Neural progenitor cell (in vitro differentiated cells): ENCODE data around the gene ADSS1. TPM values are rescaled to one million over a fixed set of nuclear protein-coding genes. Genes with fewer than 3 reads are reported as not detected.
A peak's percentile ranks its signal among the peaks of the same experiment; 100 is the strongest.

Source experiments
- DNase-seq: peaks from one replicate; pipeline ENCODE4 v3.0.0-alpha.2; 2016; ENCODE audit warnings: low spot score
- H2AFZ ChIP-seq: fragments of 200-600 bp; sonication (generic); replicated peaks from 2 replicates; pipeline ENCODE4 v1.6.1; 2016; ENCODE audit warnings: antibody characterized with exemption
- H3F3A ChIP-seq: fragments of 200-600 bp; sonication (generic); 2 replicates; pipeline ENCODE4 v1.6.1; 2016; ENCODE audit warnings: antibody characterized with exemption, low read depth
- H3K27ac ChIP-seq: fragments of 200-600 bp; sonication (generic); 2 replicates; pipeline ENCODE4 v1.5.1; 2016; ENCODE audit warnings: mild to moderate bottlenecking
- H3K27me3 ChIP-seq: fragments of 200-600 bp; sonication (generic); 2 replicates; pipeline ENCODE4 v1.6.1; 2016; ENCODE audit warnings: mild to moderate bottlenecking, moderate library complexity
- H3K36me3 ChIP-seq: fragments of 200-600 bp; sonication (generic); 2 replicates; pipeline ENCODE4 v1.5.1; 2016
- H3K4me1 ChIP-seq: fragments of 200-600 bp; sonication (generic); 2 replicates; pipeline ENCODE4 v1.6.1; 2016; ENCODE audit warnings: mixed run types
- H3K4me2 ChIP-seq: fragments of 200-600 bp; sonication (generic); 2 replicates; pipeline ENCODE4 v1.6.1; 2016
- H3K4me3 ChIP-seq: fragments of 200-600 bp; sonication (generic); 2 replicates; pipeline ENCODE4 v1.5.1; 2016
- H3K79me2 ChIP-seq: fragments of 200-600 bp; sonication (generic); 2 replicates; pipeline ENCODE4 v1.6.1; 2016; ENCODE audit warnings: low read depth
- H3K9ac ChIP-seq: fragments of 200-600 bp; sonication (generic); 2 replicates; pipeline ENCODE4 v1.6.1; 2016
- H3K9me3 ChIP-seq: fragments of 200-600 bp; sonication (generic); 2 replicates; pipeline ENCODE4 v1.5.1; 2016; ENCODE audit warnings: low read depth
- H4K20me1 ChIP-seq: fragments of 200-600 bp; sonication (generic); 2 replicates; pipeline ENCODE4 v1.6.1; 2016; ENCODE audit warnings: low read depth
- H3K27ac Mint-ChIP-seq: 3 replicates; pipeline ENCODE4 v1.8.0; 2021; ENCODE audit warnings: mixed read lengths
- H3K27me3 Mint-ChIP-seq: 2 replicates; pipeline ENCODE4 v1.8.0; 2022; ENCODE audit warnings: low read depth, mild to moderate bottlenecking, inconsistent platforms, moderate library complexity, mixed read lengths; ENCODE audit not compliant: insufficient read depth
- H3K36me3 Mint-ChIP-seq: 3 replicates; pipeline ENCODE4 v1.8.0; 2021; ENCODE audit warnings: mixed read lengths
- H3K4me1 Mint-ChIP-seq: 3 replicates; pipeline ENCODE4 v1.8.0; 2021; ENCODE audit warnings: mixed read lengths
- H3K4me3 Mint-ChIP-seq: 3 replicates; pipeline ENCODE4 v1.8.0; 2021; ENCODE audit warnings: mild to moderate bottlenecking, moderate library complexity, mixed read lengths
- H3K9me3 Mint-ChIP-seq: 3 replicates; pipeline ENCODE4 v1.8.0; 2020; ENCODE audit warnings: mixed read lengths
- EZH2 ChIP-seq: fragments of 200-600 bp; sonication (generic); IDR thresholded peaks from 2 replicates; pipeline ENCODE4 v1.6.1; 2017; ENCODE audit warnings: antibody characterized with exemption, mild to moderate bottlenecking, moderate library complexity
- EZH2phosphoT487 ChIP-seq: fragments of 200-600 bp; sonication (generic); IDR thresholded peaks from 2 replicates; pipeline ENCODE4 v1.6.1; 2017; ENCODE audit warnings: antibody characterized with exemption
- total RNA-seq: library from RNA; depleted of rRNA; stranded (reverse); fragments of >200 nt; gene quantifications from 2 replicates; pipeline ENCODE4 v1.2.3, GENCODE V29; 2015; ENCODE audit warnings: low replicate concordance
- TF ChIP-seq, protein P1 (sequence below): fragments of 200-600 bp; sonication (generic); IDR thresholded peaks from 2 replicates; pipeline ENCODE4 v1.5.1; 2017; ENCODE audit warnings: antibody characterized with exemption, mild to moderate bottlenecking

ADSS1 gene
- total RNA-seq, 1 donor from 2014 or later, result 26.4 TPM

DNA sequence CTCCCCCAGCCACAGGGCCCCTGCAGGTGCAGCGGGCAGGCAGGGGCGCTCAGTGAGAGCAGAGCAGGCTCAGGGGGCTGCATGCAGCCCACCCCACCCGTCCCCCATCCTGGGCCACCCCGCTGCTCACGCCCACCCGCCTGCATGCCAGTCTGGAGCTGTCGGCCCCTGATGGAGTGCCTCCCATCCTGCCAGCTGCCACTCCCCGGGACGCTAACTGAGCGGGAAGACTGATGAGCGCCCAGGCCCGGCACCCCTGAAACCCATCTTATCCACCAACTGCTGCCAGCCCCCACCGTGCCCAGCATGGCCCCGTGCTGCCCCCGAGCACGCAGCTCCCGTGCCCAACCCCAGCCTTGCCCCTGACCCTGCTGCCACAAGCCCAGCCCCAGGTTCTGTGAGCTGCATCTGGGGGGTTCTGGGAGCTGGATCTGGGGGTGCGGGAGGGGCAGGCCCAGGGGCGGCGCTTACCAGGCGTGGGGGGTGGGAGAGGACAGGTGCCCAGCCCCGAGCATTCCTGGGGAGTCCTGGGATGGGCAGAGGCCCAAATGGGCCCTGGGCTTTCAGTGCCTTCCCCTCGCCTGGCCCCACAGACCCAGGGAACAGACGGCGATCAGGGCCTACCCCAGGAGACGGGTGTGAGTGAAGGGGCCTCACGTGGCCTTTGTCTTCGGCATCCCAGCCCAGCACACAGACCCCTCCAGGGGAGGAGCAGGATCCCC, 58.2 kb downstream of the ADSS1 start:
- Histone ChIP-seq H3K27ac (no peak overlapping the region), H2AFZ (no peak overlapping the region), H3F3A (no peaks in the 10 kb centered on the region), H3K4me1 (no peaks in the 10 kb centered on the region), H3K36me3 (no peaks in the 10 kb centered on the region), H3K79me2 (no peaks in the 10 kb centered on the region), H4K20me1 (peaks cover 39% of the 10 kb centered on the region), H3K9ac (no peak overlapping the region), H3K4me3 (no peak overlapping the region), H3K9me3 (no peaks in the 10 kb centered on the region), H3K4me2 (no peak overlapping the region), H3K27me3 (no peaks in the 10 kb centered on the region)
- TF ChIP-seq EZH2phosphoT487 (no peak), EZH2 (no peak)
- TF ChIP-seq, protein P1, sequence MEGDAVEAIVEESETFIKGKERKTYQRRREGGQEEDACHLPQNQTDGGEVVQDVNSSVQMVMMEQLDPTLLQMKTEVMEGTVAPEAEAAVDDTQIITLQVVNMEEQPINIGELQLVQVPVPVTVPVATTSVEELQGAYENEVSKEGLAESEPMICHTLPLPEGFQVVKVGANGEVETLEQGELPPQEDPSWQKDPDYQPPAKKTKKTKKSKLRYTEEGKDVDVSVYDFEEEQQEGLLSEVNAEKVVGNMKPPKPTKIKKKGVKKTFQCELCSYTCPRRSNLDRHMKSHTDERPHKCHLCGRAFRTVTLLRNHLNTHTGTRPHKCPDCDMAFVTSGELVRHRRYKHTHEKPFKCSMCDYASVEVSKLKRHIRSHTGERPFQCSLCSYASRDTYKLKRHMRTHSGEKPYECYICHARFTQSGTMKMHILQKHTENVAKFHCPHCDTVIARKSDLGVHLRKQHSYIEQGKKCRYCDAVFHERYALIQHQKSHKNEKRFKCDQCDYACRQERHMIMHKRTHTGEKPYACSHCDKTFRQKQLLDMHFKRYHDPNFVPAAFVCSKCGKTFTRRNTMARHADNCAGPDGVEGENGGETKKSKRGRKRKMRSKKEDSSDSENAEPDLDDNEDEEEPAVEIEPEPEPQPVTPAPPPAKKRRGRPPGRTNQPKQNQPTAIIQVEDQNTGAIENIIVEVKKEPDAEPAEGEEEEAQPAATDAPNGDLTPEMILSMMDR, result no peak
- H3K27me3 Mint-ChIP-seq, result no peaks in the 10 kb centered on the region
- peaks cover 4% of the 10 kb centered on the region for H3K36me3 Mint-ChIP-seq
- H3K9me3 Mint-ChIP-seq, result no peaks in the 10 kb centered on the region
- H3K4me1 Mint-ChIP-seq, result peaks cover 9% of the 10 kb centered on the region
- no peak overlapping the region for H3K4me3 Mint-ChIP-seq
- DNase-seq, result no peak
- H3K27ac Mint-ChIP-seq, result no peak overlapping the region

GRCh38 chr14:104782808-104783139, 58.7 kb downstream of the ADSS1 start:
- H3K36me3 Mint-ChIP-seq, result peaks cover 2% of the 10 kb centered on the region
- H3K4me3 Mint-ChIP-seq, result no peak overlapping the region
- Histone ChIP-seq H3K4me3 (no peak overlapping the region), H4K20me1 (peaks cover 44% of the 10 kb centered on the region), H3K4me1 (no peaks in the 10 kb centered on the region), H3K27me3 (no peaks in the 10 kb centered on the region), H2AFZ (no peak overlapping the region), H3K4me2 (no peak overlapping the region), H3K36me3 (no peaks in the 10 kb centered on the region), H3F3A (no peaks in the 10 kb centered on the region), H3K27ac (no peak overlapping the region), H3K9ac (no peak overlapping the region), H3K9me3 (no peaks in the 10 kb centered on the region), H3K79me2 (no peaks in the 10 kb centered on the region)
- no peaks in the 10 kb centered on the region for H3K27me3 Mint-ChIP-seq
- no peaks in the 10 kb centered on the region for H3K9me3 Mint-ChIP-seq
- TF ChIP-seq EZH2 (no peak), EZH2phosphoT487 (no peak)
- TF ChIP-seq, protein P1, result no peak
- no peak for DNase-seq
- H3K4me1 Mint-ChIP-seq, result peaks cover 6% of the 10 kb centered on the region
- H3K27ac Mint-ChIP-seq, result peak overlapping the region; percentile 60

DNA sequence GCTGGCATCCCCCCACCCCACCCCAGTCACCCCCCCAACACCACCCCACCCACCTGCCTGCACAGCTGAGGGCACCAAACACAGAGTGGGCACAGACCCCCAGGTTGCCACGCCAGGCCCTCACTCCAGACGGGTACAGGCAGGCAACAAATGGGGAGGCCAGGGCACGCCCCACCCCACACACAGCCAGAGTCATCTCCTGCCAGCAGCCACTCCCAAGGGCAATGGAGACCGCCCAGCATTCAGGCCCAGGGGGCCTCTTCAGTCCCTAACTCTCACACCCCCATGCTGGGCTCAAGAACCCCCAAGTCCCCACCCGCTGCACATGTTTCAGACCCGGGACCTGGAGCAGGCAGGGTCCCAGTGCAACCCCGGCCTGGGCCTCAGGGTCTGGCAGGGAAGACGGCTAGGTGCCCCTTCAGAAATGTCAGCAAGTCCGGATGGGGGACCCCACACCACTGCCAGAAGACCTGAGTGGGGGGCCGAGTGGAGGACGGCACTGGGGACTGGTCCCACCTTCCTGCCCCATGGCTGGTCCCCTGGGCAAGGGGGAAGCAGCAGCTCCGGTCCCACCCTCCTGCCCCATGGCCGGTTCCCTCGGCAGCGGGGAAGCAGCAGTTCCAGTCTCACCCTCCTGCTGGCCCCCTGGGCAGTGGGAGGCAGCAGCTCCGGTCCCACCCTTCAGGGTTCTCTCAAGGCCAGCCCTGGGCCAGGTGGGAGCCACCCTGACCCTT, 59.6 kb downstream of the ADSS1 start:
- Histone ChIP-seq H3K4me2 (no peak overlapping the region), H3F3A (no peaks in the 10 kb centered on the region), H3K9ac (no peak overlapping the region), H3K4me3 (no peak overlapping the region), H3K27me3 (no peaks in the 10 kb centered on the region), H3K79me2 (no peaks in the 10 kb centered on the region), H4K20me1 (peaks cover 45% of the 10 kb centered on the region), H3K4me1 (no peaks in the 10 kb centered on the region), H3K36me3 (no peaks in the 10 kb centered on the region), H2AFZ (no peak overlapping the region), H3K9me3 (no peaks in the 10 kb centered on the region), H3K27ac (no peak overlapping the region)
- Mint-ChIP-seq H3K4me3 (no peak overlapping the region), H3K9me3 (no peaks in the 10 kb centered on the region), H3K27ac (no peak overlapping the region), H3K27me3 (no peaks in the 10 kb centered on the region), H3K36me3 (peaks cover 2% of the 10 kb centered on the region), H3K4me1 (no peaks in the 10 kb centered on the region)
- TF ChIP-seq EZH2 (no peak), EZH2phosphoT487 (no peak)
- TF ChIP-seq, protein P1, result no peak
- DNase-seq, result no peak
